ENCODE results near the gene SLC51B.
"Not testable (repeated sequence)": the region's sequence is repeated elsewhere in the genome, so short reads cannot be mapped to it uniquely, and the experiment has no call there.

Gene SLC51B

GRCh38 chr15:65042776-65043327 lies 2.3 kb upstream of the SLC51B start:
- FAIRE-seq, result no peak

- FAIRE-seq, result not testable (repeated sequence)
Measured at GRCh38 chr15:65044218-65044617, 969 bp upstream of the SLC51B start.

- no peak for FAIRE-seq
Measured at GRCh38 chr15:65048241-65048640, 3.1 kb downstream of the SLC51B start.

- no peak for FAIRE-seq
Measured at GRCh38 chr15:65049418-65049840, 4.2 kb downstream of the SLC51B start.

- no peak for FAIRE-seq
Measured at GRCh38 chr15:65050270-65050669, 5.1 kb downstream of the SLC51B start.

GRCh38 chr15:65051266-65051665 lies 6.1 kb downstream of the SLC51B start:
- FAIRE-seq, result no peak

GRCh38 chr15:65052956-65053355 lies 7.8 kb downstream of the SLC51B start:
- FAIRE-seq, result no peak

GRCh38 chr15:65054333-65055200 lies 9.4 kb downstream of the SLC51B start:
- no peak for FAIRE-seq

- no peak for FAIRE-seq
Measured at GRCh38 chr15:65055201-65055870, 10.1 kb downstream of the SLC51B start.

- FAIRE-seq, result no peak
Measured at GRCh38 chr15:65056106-65056505, 10.9 kb downstream of the SLC51B start.

- no peak for FAIRE-seq
Measured at GRCh38 chr15:65056868-65057548, 11.8 kb downstream of the SLC51B start.

GRCh38 chr15:65057549-65057940 lies 12.4 kb downstream of the SLC51B start:
- no peak for FAIRE-seq

- no peak for FAIRE-seq
Measured at GRCh38 chr15:65058394-65059368, 13.5 kb downstream of the SLC51B start.

- FAIRE-seq, result no peak
Measured at GRCh38 chr15:65059369-65059750, 14.2 kb downstream of the SLC51B start.

GRCh38 chr15:65059931-65060596 lies 14.9 kb downstream of the SLC51B start:
- no peak for FAIRE-seq

GRCh38 chr15:65060641-65061397 lies 15.6 kb downstream of the SLC51B start:
- no peak for FAIRE-seq

GRCh38 chr15:65062061-65062460 lies 16.9 kb downstream of the SLC51B start:
- no peak for FAIRE-seq

- FAIRE-seq, result no peak
Measured at GRCh38 chr15:65062726-65063125, 17.5 kb downstream of the SLC51B start.

- no peak for FAIRE-seq
Measured at GRCh38 chr15:65066001-65066634, 20.9 kb downstream of the SLC51B start.

- no peak for FAIRE-seq
Measured at GRCh38 chr15:65066635-65067316, 21.6 kb downstream of the SLC51B start.
